Measurements from ENCODE around the gene GNPDA2. TPM values are rescaled to one million over a fixed set of nuclear protein-coding genes. Genes with fewer than 3 reads are reported as not detected.

Gene GNPDA2
- polyA plus RNA-seq, 3 donors: 2.4 to 5.7 (median 3.6) TPM

GRCh38 chr4:44661940-44662622, 64.3 kb downstream of the GNPDA2 start:
- Histone ChIP-seq H3K4me3 (replicated peaks in 1 of 3; ENCODE audit: low read depth in 2 of 3, low read length in 3 of 3) (no peak overlapping the region), H3K4me1 (ENCODE audit: control insufficient read depth in 1 of 2, insufficient read depth in 2 of 2, low read length in 2 of 2) (no peaks in the 10 kb centered on the region), H3K79me2 (ENCODE audit: insufficient read depth, low read length) (no peaks in the 10 kb centered on the region), H3K27ac (ENCODE audit: low read depth in 1 of 2, low read length in 2 of 2) (no peak overlapping the region), H4K20me1 (ENCODE audit: insufficient read depth, low read length) (no peaks in the 10 kb centered on the region), H3K36me3 (replicated peaks in 1 of 2; ENCODE audit: control insufficient read depth in 1 of 2, insufficient read depth in 2 of 2, low read length in 2 of 2) (no peaks in the 10 kb centered on the region), H3K9me3 (replicated peaks in 1 of 2; ENCODE audit: control insufficient read depth in 1 of 2, insufficient read depth in 1 of 2, low read length in 2 of 2) (no peaks in the 10 kb centered on the region), H3K9ac (ENCODE audit: insufficient read depth, low read length, poor library complexity, severe bottlenecking) (no peak overlapping the region), H3K4me2 (replicated peaks; ENCODE audit: extremely low read depth, low read length, poor library complexity, severe bottlenecking) (no peak overlapping the region), H3K27me3 (ENCODE audit: control insufficient read depth in 2 of 2, insufficient read depth in 2 of 2, low read length in 2 of 2) (no peaks in the 10 kb centered on the region), H2AFZ (ENCODE audit: insufficient read depth, low read depth, low read length, poor library complexity, severe bottlenecking) (peak overlapping the region; percentile 45)
- Mint-ChIP-seq H3K4me1 (peaks cover 11% of the 10 kb centered on the region), H3K4me3 (no peak overlapping the region), H3K36me3 (no peaks in the 10 kb centered on the region), H3K27ac (no peak overlapping the region), H3K9me3 (peaks cover 0 to 4% (median 0%) of the 10 kb centered on the region in 7 donors), H3K27me3 (ENCODE audit: low read depth in 3 of 3) (peaks cover 0 to 2% (median 2%) of the 10 kb centered on the region in 3 donors)
- intact Hi-C loops (cut with micrococcal nuclease): no loop called here
- no peak for TF ChIP-seq CTCF (IDR thresholded peaks at IDR 0.05)
- WGBS (ENCODE audit: insufficient coverage): no CpG with 5 or more reads among the region's 1 CpG
- no peak for DNase-seq

- H3K4me3 Mint-ChIP-seq: no peak overlapping the region
- Histone ChIP-seq H4K20me1 (ENCODE audit: insufficient read depth, low read length) (no peaks in the 10 kb centered on the region), H3K9ac (ENCODE audit: insufficient read depth, low read length, poor library complexity, severe bottlenecking) (no peak overlapping the region), H3K4me1 (ENCODE audit: control insufficient read depth in 1 of 2, insufficient read depth in 2 of 2, low read length in 2 of 2) (no peaks in the 10 kb centered on the region), H3K9me3 (replicated peaks in 1 of 2; ENCODE audit: control insufficient read depth in 1 of 2, insufficient read depth in 1 of 2, low read length in 2 of 2) (no peaks in the 10 kb centered on the region), H3K27me3 (ENCODE audit: control insufficient read depth in 2 of 2, insufficient read depth in 2 of 2, low read length in 2 of 2) (no peaks in the 10 kb centered on the region), H3K4me3 (replicated peaks in 1 of 3; ENCODE audit: low read depth in 2 of 3, low read length in 3 of 3) (no peak overlapping the region), H2AFZ (ENCODE audit: insufficient read depth, low read depth, low read length, poor library complexity, severe bottlenecking) (no peak overlapping the region), H3K4me2 (replicated peaks; ENCODE audit: extremely low read depth, low read length, poor library complexity, severe bottlenecking) (no peak overlapping the region), H3K79me2 (ENCODE audit: insufficient read depth, low read length) (no peaks in the 10 kb centered on the region), H3K36me3 (replicated peaks in 1 of 2; ENCODE audit: control insufficient read depth in 1 of 2, insufficient read depth in 2 of 2, low read length in 2 of 2) (no peaks in the 10 kb centered on the region), H3K27ac (ENCODE audit: low read depth in 1 of 2, low read length in 2 of 2) (no peak overlapping the region)
- peaks cover 0 to 2% (median 2%) of the 10 kb centered on the region in 3 donors for H3K27me3 Mint-ChIP-seq (ENCODE audit: low read depth in 3 of 3)
- intact Hi-C loops (cut with micrococcal nuclease): no loop called here
- TF ChIP-seq CTCF (IDR thresholded peaks at IDR 0.05): no peak
- no peak overlapping the region for H3K27ac Mint-ChIP-seq
- 70% methylated on average over 2 of the region's 3 CpGs for WGBS (ENCODE audit: insufficient coverage)
- no peaks in the 10 kb centered on the region for H3K36me3 Mint-ChIP-seq
- DNase-seq: no peak
- H3K4me1 Mint-ChIP-seq: peaks cover 11% of the 10 kb centered on the region
- peaks cover 0 to 4% (median 0%) of the 10 kb centered on the region in 7 donors for H3K9me3 Mint-ChIP-seq
These were observed 66.0 kb downstream of the GNPDA2 start for GRCh38 chr4:44660396-44660795.
